ENCODE results near the gene CLIC1. TPM values are rescaled to one million over a fixed set of nuclear protein-coding genes. Genes with fewer than 3 reads are reported as not detected.

Gene CLIC1
- total RNA-seq, 1 experiment from 2014 or later = 432 TPM

DNA sequence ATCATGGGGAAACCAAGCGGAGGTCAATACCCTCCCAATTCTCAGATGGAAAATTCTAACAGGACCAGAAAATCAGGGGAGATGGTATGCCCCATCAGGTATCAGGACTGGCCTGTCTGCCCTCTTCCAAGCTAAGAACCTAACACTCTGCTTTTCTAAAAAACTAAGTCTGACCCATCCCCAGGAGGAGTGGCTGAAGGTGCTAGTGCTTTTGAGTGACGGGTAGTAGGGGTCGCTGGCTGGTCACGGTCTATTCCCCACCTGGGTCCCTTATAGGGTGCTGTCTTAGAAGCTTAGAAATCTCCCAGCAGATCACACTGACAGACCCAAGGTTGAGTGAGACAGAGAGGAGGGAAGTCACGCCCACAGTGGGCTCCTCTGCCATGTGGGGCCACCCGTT is 42.8 kb downstream of the CLIC1 start (continued):
- TF ChIP-seq SRF (IDR thresholded peaks at IDR 0.05; ENCODE audit: low read depth) (no peak), POLR2A (IDR thresholded peaks at IDR 0.05; ENCODE audit: borderline replicate concordance, extremely low read depth, insufficient read depth, insufficient read length) (no peak), SIN3A (IDR thresholded peaks at IDR 0.05; ENCODE audit: low read depth) (no peak)
- TF ChIP-seq, protein P1, sequence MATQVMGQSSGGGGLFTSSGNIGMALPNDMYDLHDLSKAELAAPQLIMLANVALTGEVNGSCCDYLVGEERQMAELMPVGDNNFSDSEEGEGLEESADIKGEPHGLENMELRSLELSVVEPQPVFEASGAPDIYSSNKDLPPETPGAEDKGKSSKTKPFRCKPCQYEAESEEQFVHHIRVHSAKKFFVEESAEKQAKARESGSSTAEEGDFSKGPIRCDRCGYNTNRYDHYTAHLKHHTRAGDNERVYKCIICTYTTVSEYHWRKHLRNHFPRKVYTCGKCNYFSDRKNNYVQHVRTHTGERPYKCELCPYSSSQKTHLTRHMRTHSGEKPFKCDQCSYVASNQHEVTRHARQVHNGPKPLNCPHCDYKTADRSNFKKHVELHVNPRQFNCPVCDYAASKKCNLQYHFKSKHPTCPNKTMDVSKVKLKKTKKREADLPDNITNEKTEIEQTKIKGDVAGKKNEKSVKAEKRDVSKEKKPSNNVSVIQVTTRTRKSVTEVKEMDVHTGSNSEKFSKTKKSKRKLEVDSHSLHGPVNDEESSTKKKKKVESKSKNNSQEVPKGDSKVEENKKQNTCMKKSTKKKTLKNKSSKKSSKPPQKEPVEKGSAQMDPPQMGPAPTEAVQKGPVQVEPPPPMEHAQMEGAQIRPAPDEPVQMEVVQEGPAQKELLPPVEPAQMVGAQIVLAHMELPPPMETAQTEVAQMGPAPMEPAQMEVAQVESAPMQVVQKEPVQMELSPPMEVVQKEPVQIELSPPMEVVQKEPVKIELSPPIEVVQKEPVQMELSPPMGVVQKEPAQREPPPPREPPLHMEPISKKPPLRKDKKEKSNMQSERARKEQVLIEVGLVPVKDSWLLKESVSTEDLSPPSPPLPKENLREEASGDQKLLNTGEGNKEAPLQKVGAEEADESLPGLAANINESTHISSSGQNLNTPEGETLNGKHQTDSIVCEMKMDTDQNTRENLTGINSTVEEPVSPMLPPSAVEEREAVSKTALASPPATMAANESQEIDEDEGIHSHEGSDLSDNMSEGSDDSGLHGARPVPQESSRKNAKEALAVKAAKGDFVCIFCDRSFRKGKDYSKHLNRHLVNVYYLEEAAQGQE (IDR thresholded peaks at IDR 0.05; ENCODE audit: low read depth) = no peak
- TF ChIP-seq, protein P2, sequence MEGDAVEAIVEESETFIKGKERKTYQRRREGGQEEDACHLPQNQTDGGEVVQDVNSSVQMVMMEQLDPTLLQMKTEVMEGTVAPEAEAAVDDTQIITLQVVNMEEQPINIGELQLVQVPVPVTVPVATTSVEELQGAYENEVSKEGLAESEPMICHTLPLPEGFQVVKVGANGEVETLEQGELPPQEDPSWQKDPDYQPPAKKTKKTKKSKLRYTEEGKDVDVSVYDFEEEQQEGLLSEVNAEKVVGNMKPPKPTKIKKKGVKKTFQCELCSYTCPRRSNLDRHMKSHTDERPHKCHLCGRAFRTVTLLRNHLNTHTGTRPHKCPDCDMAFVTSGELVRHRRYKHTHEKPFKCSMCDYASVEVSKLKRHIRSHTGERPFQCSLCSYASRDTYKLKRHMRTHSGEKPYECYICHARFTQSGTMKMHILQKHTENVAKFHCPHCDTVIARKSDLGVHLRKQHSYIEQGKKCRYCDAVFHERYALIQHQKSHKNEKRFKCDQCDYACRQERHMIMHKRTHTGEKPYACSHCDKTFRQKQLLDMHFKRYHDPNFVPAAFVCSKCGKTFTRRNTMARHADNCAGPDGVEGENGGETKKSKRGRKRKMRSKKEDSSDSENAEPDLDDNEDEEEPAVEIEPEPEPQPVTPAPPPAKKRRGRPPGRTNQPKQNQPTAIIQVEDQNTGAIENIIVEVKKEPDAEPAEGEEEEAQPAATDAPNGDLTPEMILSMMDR (IDR thresholded peaks at IDR 0.05 in 2 of 3, conservative IDR thresholded peaks at IDR 0.05 in 1 of 3; ENCODE audit: borderline replicate concordance in 1 of 3, insufficient read depth in 1 of 3, low read depth in 2 of 3, low read length in 2 of 3) = no peak

DNA sequence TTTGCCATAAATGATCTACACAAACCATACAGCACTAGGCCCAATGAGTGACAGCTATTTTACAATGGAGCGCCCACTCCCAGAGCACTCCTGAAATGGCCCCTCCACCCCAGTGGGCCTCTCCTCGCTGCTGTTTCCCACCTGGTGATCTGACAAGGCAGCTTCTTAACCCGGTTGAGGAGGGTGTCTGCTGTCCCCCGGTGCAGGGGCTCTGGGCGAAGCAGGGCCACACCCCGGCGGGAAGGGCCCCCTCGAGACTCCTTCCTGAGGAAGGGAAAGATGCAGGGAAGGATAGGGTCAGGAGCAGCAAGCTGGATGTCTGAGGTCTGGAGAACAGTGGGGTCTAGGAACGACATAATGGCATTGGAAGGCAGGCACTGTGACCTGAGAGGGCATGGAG is 43.4 kb downstream of the CLIC1 start:
- Histone ChIP-seq H3K9ac (ENCODE audit: low read length) (no peak overlapping the region), H3K4me2 (ENCODE audit: low read length) (no peak overlapping the region), H3K36me3 (ENCODE audit: control insufficient read depth in 1 of 2, insufficient read depth in 2 of 2, low read length in 2 of 2) (peaks cover 20 to 21% of the 10 kb centered on the region in 2 experiments; a peak in 3 of 4 replicates), H3K4me3 (replicated peaks in 1 of 2; ENCODE audit: low read depth in 1 of 2, low read length in 2 of 2) (no peak overlapping the region), H3K9me2 (ENCODE audit: insufficient read depth) (no peaks in the 10 kb centered on the region), H2AFZ (ENCODE audit: low read depth, low read length, poor library complexity, severe bottlenecking) (no peak overlapping the region), H3K4me1 (ENCODE audit: control insufficient read depth in 1 of 2, insufficient read depth in 2 of 2, low read length in 2 of 2) (peaks cover 11 to 16% of the 10 kb centered on the region in 2 experiments), H3K79me2 (ENCODE audit: insufficient read depth, low read length) (no peaks in the 10 kb centered on the region), H3K27ac (ENCODE audit: low read depth, low read length) (no peak overlapping the region), H3K9me3 (ENCODE audit: control insufficient read depth in 1 of 2, insufficient read depth in 1 of 2, low read depth in 1 of 2, low read length in 2 of 2) (no peaks in the 10 kb centered on the region), H3K27me3 (ENCODE audit: insufficient read depth, low read length) (no peaks in the 10 kb centered on the region), H4K20me1 (ENCODE audit: insufficient read depth) (no peaks in the 10 kb centered on the region)
- ChIA-PET POLR2A (no interaction called here), CTCF (no interaction called here), RAD21 (ENCODE audit: low non-redundant PET in 1 of 2, low total read pairs in 2 of 2, uncharacterized antibody in 2 of 2, unreplicated experiment in 2 of 2) (no interaction called here)
- no peak for DNase-seq (ENCODE audit: low read depth, low spot score)
- no peak for ATAC-seq
- BruUV-seq (replicated peaks) = no TSS peak
- intact Hi-C loops (cut with micrococcal nuclease) = no loop called here
- no peak for TF ChIP-seq ZNF274 (IDR thresholded peaks at IDR 0.05; ENCODE audit: low read depth, low read length)
- TF ChIP-seq, protein P3, sequence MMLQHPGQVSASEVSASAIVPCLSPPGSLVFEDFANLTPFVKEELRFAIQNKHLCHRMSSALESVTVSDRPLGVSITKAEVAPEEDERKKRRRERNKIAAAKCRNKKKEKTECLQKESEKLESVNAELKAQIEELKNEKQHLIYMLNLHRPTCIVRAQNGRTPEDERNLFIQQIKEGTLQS (IDR thresholded peaks at IDR 0.05) = no peak
- TF ChIP-seq SRF (IDR thresholded peaks at IDR 0.05; ENCODE audit: low read depth) = no peak
- no peak for TF ChIP-seq RAD21 (IDR thresholded peaks at IDR 0.05; ENCODE audit: low read depth)
- TF ChIP-seq CBX3 (IDR thresholded peaks at IDR 0.05; ENCODE audit: low read depth) = no peak
- TF ChIP-seq TCF7L2 (IDR thresholded peaks at IDR 0.05; ENCODE audit: borderline replicate concordance, extremely low read depth, insufficient read depth, insufficient read length) = no peak
- TF ChIP-seq CEBPB (IDR thresholded peaks at IDR 0.05; ENCODE audit: low read depth) = no peak
- TF ChIP-seq, protein P1 (IDR thresholded peaks at IDR 0.05; ENCODE audit: low read depth) = no peak
- TF ChIP-seq, protein P4, sequence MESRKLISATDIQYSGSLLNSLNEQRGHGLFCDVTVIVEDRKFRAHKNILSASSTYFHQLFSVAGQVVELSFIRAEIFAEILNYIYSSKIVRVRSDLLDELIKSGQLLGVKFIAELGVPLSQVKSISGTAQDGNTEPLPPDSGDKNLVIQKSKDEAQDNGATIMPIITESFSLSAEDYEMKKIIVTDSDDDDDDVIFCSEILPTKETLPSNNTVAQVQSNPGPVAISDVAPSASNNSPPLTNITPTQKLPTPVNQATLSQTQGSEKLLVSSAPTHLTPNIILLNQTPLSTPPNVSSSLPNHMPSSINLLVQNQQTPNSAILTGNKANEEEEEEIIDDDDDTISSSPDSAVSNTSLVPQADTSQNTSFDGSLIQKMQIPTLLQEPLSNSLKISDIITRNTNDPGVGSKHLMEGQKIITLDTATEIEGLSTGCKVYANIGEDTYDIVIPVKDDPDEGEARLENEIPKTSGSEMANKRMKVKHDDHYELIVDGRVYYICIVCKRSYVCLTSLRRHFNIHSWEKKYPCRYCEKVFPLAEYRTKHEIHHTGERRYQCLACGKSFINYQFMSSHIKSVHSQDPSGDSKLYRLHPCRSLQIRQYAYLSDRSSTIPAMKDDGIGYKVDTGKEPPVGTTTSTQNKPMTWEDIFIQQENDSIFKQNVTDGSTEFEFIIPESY (IDR thresholded peaks at IDR 0.05; ENCODE audit: extremely low read depth, insufficient replicate concordance, low read length) = no peak

All from HCT116 (cell line).